GM19193 (cell line): ENCODE results near the gene CLDN22.
A peak's percentile ranks its signal among the peaks of the same experiment; 100 is the strongest.

Experiments used
- POLR2A ChIP-seq: IDR thresholded peaks from 4 replicates; pipeline ENCODE4 v1.6.1; 2011; ENCODE audit not compliant: insufficient read depth, insufficient read length; ENCODE audit errors: extremely low read depth

CLDN22 gene

GRCh38 chr4:183306811-183307210 is 13.3 kb downstream of the CLDN22 start:
- no peak for TF ChIP-seq POLR2A

- no peak for TF ChIP-seq POLR2A
Measured at GRCh38 chr4:183304538-183304937, 15.5 kb downstream of the CLDN22 start.

- TF ChIP-seq POLR2A = no peak
Measured at GRCh38 chr4:183304067-183304466, 16.0 kb downstream of the CLDN22 start.

GRCh38 chr4:183303301-183303700 is 16.8 kb downstream of the CLDN22 start:
- TF ChIP-seq POLR2A = no peak

- TF ChIP-seq POLR2A = no peak
Measured at GRCh38 chr4:183300655-183301054, 19.4 kb downstream of the CLDN22 start.

- no peak for TF ChIP-seq POLR2A
Measured at GRCh38 chr4:183300070-183300469, 20.0 kb downstream of the CLDN22 start.

- TF ChIP-seq POLR2A = no peak
Measured at GRCh38 chr4:183299464-183299863, 20.6 kb downstream of the CLDN22 start.

GRCh38 chr4:183297675-183298074 is 22.4 kb downstream of the CLDN22 start:
- TF ChIP-seq POLR2A = no peak

- TF ChIP-seq POLR2A = no peak
Measured at GRCh38 chr4:183295711-183296110, 24.4 kb downstream of the CLDN22 start.

- no peak for TF ChIP-seq POLR2A
Measured at GRCh38 chr4:183291070-183291469, 29.0 kb downstream of the CLDN22 start.

- TF ChIP-seq POLR2A = no peak
Measured at GRCh38 chr4:183289688-183290087, 30.4 kb downstream of the CLDN22 start.

- no peak for TF ChIP-seq POLR2A
Measured at GRCh38 chr4:183288955-183289354, 31.1 kb downstream of the CLDN22 start.

GRCh38 chr4:183287677-183288076 is 32.4 kb downstream of the CLDN22 start:
- peak; percentile 25 for TF ChIP-seq POLR2A

- no peak for TF ChIP-seq POLR2A
Measured at GRCh38 chr4:183287309-183287659, 32.8 kb downstream of the CLDN22 start.

- TF ChIP-seq POLR2A = no peak
Measured at GRCh38 chr4:183286590-183287308, 33.3 kb downstream of the CLDN22 start.

- no peak for TF ChIP-seq POLR2A
Measured at GRCh38 chr4:183285886-183286285, 34.2 kb downstream of the CLDN22 start.

- no peak for TF ChIP-seq POLR2A
Measured at GRCh38 chr4:183284965-183285364, 35.1 kb downstream of the CLDN22 start.
